Karpas-422 (cell line): ENCODE data around the gene PXN. TPM values are rescaled to one million over a fixed set of nuclear protein-coding genes. Genes with fewer than 3 reads are reported as not detected.

ENCODE experiments used
- DNase-seq: peaks from one replicate; pipeline ENCODE4 v3.0.0-alpha.2; 2015
- H2AFZ ChIP-seq: fragments of 200-600 bp; sonication (generic); 2 replicates; pipeline ENCODE4 v1.6.1; 2014; ENCODE audit warnings: antibody characterized with exemption, low read length, mixed read lengths
- H3K27ac ChIP-seq: fragments of 200-600 bp; sonication (generic); 2 replicates; pipeline ENCODE4 v1.5.1; 2014; ENCODE audit warnings: mild to moderate bottlenecking, low read length, moderate library complexity
- H3K27me3 ChIP-seq: fragments of 200-600 bp; sonication (generic); 2 replicates; pipeline ENCODE4 v1.6.1; 2014; ENCODE audit warnings: low read length, mixed read lengths
- H3K36me3 ChIP-seq: fragments of 200-600 bp; sonication (generic); 2 replicates; pipeline ENCODE4 v1.6.1; 2014; ENCODE audit warnings: low read length, mixed read lengths; ENCODE audit not compliant: insufficient read depth
- H3K4me1 ChIP-seq: fragments of 200-600 bp; sonication (generic); 2 replicates; pipeline ENCODE4 v1.6.1; 2014; ENCODE audit warnings: mild to moderate bottlenecking, low read length, mixed read lengths
- H3K4me2 ChIP-seq: fragments of 200-600 bp; sonication (generic); 2 replicates; pipeline ENCODE4 v1.6.1; 2014; ENCODE audit warnings: low read length, low read depth, mild to moderate bottlenecking; ENCODE audit not compliant: poor library complexity, severe bottlenecking
- H3K4me3 ChIP-seq: fragments of 200-600 bp; sonication (generic); 2 replicates; pipeline ENCODE4 v1.5.1; 2014; ENCODE audit warnings: mild to moderate bottlenecking, antibody characterized with exemption, low read length, mixed read lengths
- H3K79me2 ChIP-seq: fragments of 200-600 bp; sonication (generic); 2 replicates; pipeline ENCODE4 v1.6.1; 2014; ENCODE audit warnings: mild to moderate bottlenecking, low read length, mixed read lengths
- H3K9ac ChIP-seq: fragments of 200-600 bp; sonication (generic); 2 replicates; pipeline ENCODE4 v1.6.0; 2014; ENCODE audit warnings: low read length
- H3K9me2 ChIP-seq: fragments of 200-600 bp; sonication (generic), shearing (Covaris generic); replicated peaks from 2 replicates; pipeline ENCODE4 v1.6.0; 2014; ENCODE audit warnings: mild to moderate bottlenecking, low read length, moderate library complexity; ENCODE audit not compliant: insufficient read depth
- H3K9me3 ChIP-seq: fragments of 300-700, 200-600 bp; sonication (generic); 2 replicates; pipeline ENCODE4 v1.6.1; 2014; ENCODE audit warnings: low read length, mixed read lengths
- H4K20me1 ChIP-seq: fragments of 200-600 bp; sonication (generic); 2 replicates; pipeline ENCODE4 v1.6.1; 2014; ENCODE audit warnings: mild to moderate bottlenecking, antibody characterized with exemption, low read length, low read depth; ENCODE audit not compliant: insufficient read depth
- total RNA-seq: library from RNA; depleted of rRNA; stranded (reverse); fragments of >200 nt; shearing (Covaris generic); gene quantifications from 2 replicates; pipeline ENCODE4 v1.2.3, GENCODE V29; 2014; ENCODE audit warnings: low replicate concordance

PXN gene
- total RNA-seq, 1 experiment from 2014 or later: 2.5 TPM

- Histone ChIP-seq H3K9me3 (no peaks in the 10 kb centered on the region), H3K4me3 (no peak overlapping the region), H3K27me3 (no peaks in the 10 kb centered on the region), H2AFZ (no peak overlapping the region), H3K4me1 (no peaks in the 10 kb centered on the region), H3K36me3 (no peaks in the 10 kb centered on the region), H3K27ac (no peak overlapping the region), H3K4me2 (no peak overlapping the region), H3K9ac (no peak overlapping the region), H3K9me2 (no peaks in the 10 kb centered on the region), H4K20me1 (no peaks in the 10 kb centered on the region), H3K79me2 (no peaks in the 10 kb centered on the region)
- no peak for DNase-seq
Observed at GRCh38 chr12:120220838-120221575, 44.5 kb downstream of the PXN start.

- Histone ChIP-seq H3K4me1 (no peaks in the 10 kb centered on the region), H2AFZ (no peak overlapping the region), H3K9me3 (no peaks in the 10 kb centered on the region), H3K79me2 (no peaks in the 10 kb centered on the region), H3K27ac (no peak overlapping the region), H3K4me2 (no peak overlapping the region), H3K9me2 (no peaks in the 10 kb centered on the region), H3K36me3 (no peaks in the 10 kb centered on the region), H4K20me1 (no peaks in the 10 kb centered on the region), H3K4me3 (no peak overlapping the region), H3K9ac (no peak overlapping the region), H3K27me3 (no peaks in the 10 kb centered on the region)
- no peak for DNase-seq
Observed at GRCh38 chr12:120218680-120219606, 46.6 kb downstream of the PXN start.

GRCh38 chr12:120216742-120217605, 48.6 kb downstream of the PXN start:
- no peak overlapping the region for H2AFZ ChIP-seq
- H3K4me1 ChIP-seq: no peaks in the 10 kb centered on the region
- H3K4me3 ChIP-seq: no peak overlapping the region
- H3K79me2 ChIP-seq: no peaks in the 10 kb centered on the region
- H3K4me2 ChIP-seq: no peak overlapping the region
- no peaks in the 10 kb centered on the region for H3K36me3 ChIP-seq
- H3K9ac ChIP-seq: no peak overlapping the region
- H4K20me1 ChIP-seq: no peaks in the 10 kb centered on the region
- no peak for DNase-seq
- no peaks in the 10 kb centered on the region for H3K9me3 ChIP-seq
- no peaks in the 10 kb centered on the region for H3K9me2 ChIP-seq
- H3K27me3 ChIP-seq: no peaks in the 10 kb centered on the region
- H3K27ac ChIP-seq: no peak overlapping the region

- H3K36me3 ChIP-seq: no peaks in the 10 kb centered on the region
- H3K4me3 ChIP-seq: no peak overlapping the region
Observed at GRCh38 chr12:120215766-120216735, 49.5 kb downstream of the PXN start.

GRCh38 chr12:120215357-120215735, 50.2 kb downstream of the PXN start:
- Histone ChIP-seq H3K9me2 (no peaks in the 10 kb centered on the region), H3K27ac (no peak overlapping the region), H3K27me3 (no peaks in the 10 kb centered on the region), H3K9ac (no peak overlapping the region), H3K79me2 (no peaks in the 10 kb centered on the region), H3K9me3 (no peaks in the 10 kb centered on the region), H3K4me3 (no peak overlapping the region), H3K4me2 (no peak overlapping the region), H3K36me3 (no peaks in the 10 kb centered on the region), H4K20me1 (no peaks in the 10 kb centered on the region), H3K4me1 (no peaks in the 10 kb centered on the region), H2AFZ (no peak overlapping the region)
- DNase-seq: no peak

More at GRCh38 chr12:120215766-120216735, 49.5 kb downstream of the PXN start:
- no peak overlapping the region for H3K9ac ChIP-seq
- H2AFZ ChIP-seq: no peak overlapping the region
- no peak for DNase-seq
- H3K4me2 ChIP-seq: no peak overlapping the region
- H3K27ac ChIP-seq: no peak overlapping the region
- no peaks in the 10 kb centered on the region for H3K27me3 ChIP-seq
- no peaks in the 10 kb centered on the region for H3K4me1 ChIP-seq
- no peaks in the 10 kb centered on the region for H3K9me3 ChIP-seq
- no peaks in the 10 kb centered on the region for H4K20me1 ChIP-seq
- no peaks in the 10 kb centered on the region for H3K79me2 ChIP-seq
- H3K9me2 ChIP-seq: no peaks in the 10 kb centered on the region

GRCh38 chr12:120214626-120215356, 50.7 kb downstream of the PXN start:
- Histone ChIP-seq H3K79me2 (no peaks in the 10 kb centered on the region), H3K9me2 (no peaks in the 10 kb centered on the region), H3K27ac (no peak overlapping the region), H3K4me1 (no peaks in the 10 kb centered on the region), H3K36me3 (no peaks in the 10 kb centered on the region), H3K9me3 (no peaks in the 10 kb centered on the region), H3K4me2 (no peak overlapping the region), H3K9ac (no peak overlapping the region), H4K20me1 (no peaks in the 10 kb centered on the region), H3K4me3 (no peak overlapping the region), H2AFZ (no peak overlapping the region), H3K27me3 (no peaks in the 10 kb centered on the region)
- no peak for DNase-seq

GRCh38 chr12:120213758-120214157, 51.8 kb downstream of the PXN start:
- Histone ChIP-seq H3K27ac (no peak overlapping the region), H3K9me3 (no peaks in the 10 kb centered on the region), H3K36me3 (no peaks in the 10 kb centered on the region), H3K4me2 (no peak overlapping the region), H3K4me3 (no peak overlapping the region), H2AFZ (no peak overlapping the region), H3K79me2 (no peaks in the 10 kb centered on the region), H3K9me2 (no peaks in the 10 kb centered on the region), H3K27me3 (no peaks in the 10 kb centered on the region), H3K4me1 (no peaks in the 10 kb centered on the region), H3K9ac (no peak overlapping the region), H4K20me1 (no peaks in the 10 kb centered on the region)
- no peak for DNase-seq
